GM08714 (cell line): ENCODE data around the gene IL17RD.

Experiments used
- H3K4me3 ChIP-seq: fragments of 200-500 bp; sonication (Bioruptor generic); 2 replicates; pipeline ENCODE4 v1.5.1; 2014; ENCODE audit warnings: mild to moderate bottlenecking, low read length, inconsistent platforms
- ZNF274 ChIP-seq: IDR thresholded peaks from 2 replicates; pipeline ENCODE4 v1.6.1; 2012; ENCODE audit warnings: mild to moderate bottlenecking, low read depth, low read length

IL17RD gene

DNA sequence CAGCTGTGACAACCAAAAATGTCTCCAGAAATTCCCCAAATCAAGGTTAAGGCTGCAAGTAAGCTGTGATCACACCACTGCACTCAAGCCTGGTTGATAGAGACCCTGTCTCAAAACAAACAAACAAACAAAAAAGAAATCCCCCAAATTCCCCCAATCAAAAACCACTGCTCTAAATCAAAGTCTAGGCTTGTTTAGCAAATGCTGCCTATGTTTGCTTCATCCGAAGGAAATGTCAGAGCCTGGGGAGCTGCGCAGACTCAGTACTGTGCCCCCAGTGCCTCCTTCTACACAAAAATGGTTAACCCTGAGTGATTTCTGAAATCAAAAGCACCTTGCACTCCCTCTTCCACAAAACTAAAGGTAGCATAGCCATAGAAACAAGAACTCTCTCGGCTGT is 13.4 kb downstream of the IL17RD start:
- TF ChIP-seq ZNF274, result no peak
- no peak overlapping the region for H3K4me3 ChIP-seq

DNA sequence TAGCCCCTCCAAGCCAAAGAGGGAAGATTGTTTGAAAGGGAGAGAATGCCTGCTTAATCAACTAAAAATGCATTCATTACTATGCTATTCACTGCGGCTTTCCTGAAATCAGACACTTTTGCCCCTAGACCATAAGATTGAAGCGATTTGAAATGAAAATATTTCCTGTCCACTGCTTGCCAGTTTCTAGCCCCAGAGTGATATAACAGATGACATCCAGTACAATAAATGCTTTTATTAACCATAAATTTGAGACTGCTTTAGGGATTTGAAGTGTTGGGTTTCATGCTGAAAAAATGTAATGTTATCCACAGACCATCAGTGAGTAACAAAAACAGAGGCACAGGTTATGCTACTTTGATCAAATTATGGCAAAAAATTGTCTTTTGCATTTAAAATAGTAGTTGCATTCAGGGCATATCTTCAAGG is 14.1 kb downstream of the IL17RD start:
- no peak for TF ChIP-seq ZNF274
- no peak overlapping the region for H3K4me3 ChIP-seq

DNA sequence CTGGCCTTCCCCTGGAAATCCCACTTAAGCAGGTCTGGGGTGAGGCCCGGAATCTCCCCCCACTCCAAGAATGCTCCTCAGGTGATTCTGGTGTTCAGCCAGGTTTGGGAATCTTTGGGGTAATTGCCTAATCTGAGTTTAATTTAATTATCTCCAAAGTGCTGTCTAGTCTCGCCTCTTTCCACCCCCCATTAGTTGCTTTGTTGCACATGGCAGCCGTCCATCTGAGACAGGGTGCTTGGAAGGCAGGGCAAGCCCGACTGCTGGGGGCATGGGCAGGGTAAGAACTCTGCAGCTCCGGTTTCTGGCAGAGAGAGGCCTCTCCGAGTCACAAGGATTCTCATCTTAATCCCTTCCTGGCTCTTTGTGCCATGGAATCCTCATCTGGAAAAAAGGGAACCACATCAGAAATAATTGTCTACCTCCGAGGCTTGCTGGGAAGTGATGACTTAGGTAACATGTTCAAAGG is 15.0 kb downstream of the IL17RD start:
- no peak overlapping the region for H3K4me3 ChIP-seq
- no peak for TF ChIP-seq ZNF274

DNA sequence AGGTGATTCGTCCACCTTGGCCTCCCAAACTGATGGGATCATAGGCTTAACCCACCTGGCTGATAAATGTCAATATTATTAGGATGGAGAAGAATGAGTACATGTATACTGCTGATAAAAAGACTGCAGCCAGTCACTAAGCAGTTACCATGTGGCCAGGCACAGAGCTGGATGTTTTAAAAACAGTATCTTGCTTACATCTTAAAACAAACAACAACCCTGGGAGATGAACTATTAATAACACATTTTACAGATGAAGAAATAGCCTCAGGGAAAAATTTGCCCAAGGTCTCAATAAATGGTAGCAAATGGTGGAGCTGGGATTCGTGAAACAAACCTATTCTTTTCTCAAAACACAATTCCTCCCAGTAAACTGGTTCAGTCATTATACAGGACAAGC is 18.1 kb downstream of the IL17RD start:
- TF ChIP-seq ZNF274, result no peak

DNA sequence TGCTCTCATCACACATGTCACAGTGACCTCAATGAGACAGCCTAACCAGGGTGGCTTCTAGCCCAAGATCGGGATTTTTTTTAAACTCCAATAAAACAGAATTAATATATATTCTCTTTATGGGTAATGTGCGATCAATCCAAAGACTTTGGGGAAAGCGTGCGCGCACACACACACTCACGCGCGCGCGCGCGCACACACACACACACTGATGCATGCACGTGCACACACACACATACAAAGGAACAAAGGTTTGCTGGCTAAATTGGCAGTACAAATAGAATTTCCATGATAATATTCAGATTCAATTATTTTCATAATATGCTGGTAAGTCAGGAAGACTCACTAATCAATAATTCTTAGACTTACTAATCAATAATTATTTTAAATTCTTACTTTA is 19.3 kb downstream of the IL17RD start:
- no peak overlapping the region for H3K4me3 ChIP-seq
- TF ChIP-seq ZNF274, result no peak

More for the DNA sequence above, 18.1 kb downstream of the IL17RD start:
- no peak overlapping the region for H3K4me3 ChIP-seq

DNA sequence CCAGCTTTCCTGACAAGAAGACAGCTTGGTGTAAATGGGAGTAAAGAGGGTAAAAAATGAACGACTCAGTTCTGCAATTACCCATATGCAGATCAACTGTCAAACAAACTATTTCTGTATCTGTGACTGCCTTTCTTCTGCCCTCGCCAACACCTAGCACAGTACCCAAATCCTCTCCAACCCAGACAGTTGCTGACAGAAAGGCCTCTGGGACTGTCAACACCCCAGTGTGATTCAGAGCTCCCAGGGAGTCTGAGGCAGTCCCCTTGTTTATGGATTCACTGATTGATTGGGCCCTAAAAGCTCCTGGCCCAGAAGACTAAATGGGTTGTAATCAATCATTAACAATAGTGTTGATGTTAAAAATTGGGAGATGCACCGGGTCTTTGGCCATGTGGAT is 20.2 kb downstream of the IL17RD start:
- TF ChIP-seq ZNF274, result no peak
- no peak overlapping the region for H3K4me3 ChIP-seq

DNA sequence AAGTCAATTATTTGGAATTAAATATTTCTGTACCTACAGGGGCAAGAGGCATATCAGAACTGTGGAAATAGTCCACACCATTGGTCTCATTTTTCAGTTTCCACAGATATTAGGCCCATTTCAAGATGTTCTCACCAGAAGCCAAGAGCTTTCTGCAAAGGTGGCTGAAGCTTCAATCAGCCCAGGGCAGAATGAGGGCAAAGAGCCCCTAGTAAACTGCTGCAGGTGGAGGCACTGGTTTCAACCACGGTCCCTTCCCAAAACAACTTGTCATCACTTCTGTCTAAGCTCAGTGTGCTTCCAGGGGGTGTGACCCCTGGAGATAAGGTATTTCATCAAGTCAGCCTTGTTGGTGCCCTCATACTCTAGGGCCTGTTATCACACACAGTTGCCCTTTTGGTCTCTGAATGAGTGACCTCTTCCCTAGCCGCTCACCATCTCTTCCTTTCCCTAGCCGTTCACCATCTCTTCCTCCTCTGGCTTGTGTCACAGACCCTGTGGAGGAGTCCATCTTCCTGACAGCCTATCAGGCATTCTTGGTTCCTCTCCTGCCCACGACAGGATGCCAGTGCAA is 21.2 kb downstream of the IL17RD start:
- H3K4me3 ChIP-seq, result no peak overlapping the region
- TF ChIP-seq ZNF274, result no peak

DNA sequence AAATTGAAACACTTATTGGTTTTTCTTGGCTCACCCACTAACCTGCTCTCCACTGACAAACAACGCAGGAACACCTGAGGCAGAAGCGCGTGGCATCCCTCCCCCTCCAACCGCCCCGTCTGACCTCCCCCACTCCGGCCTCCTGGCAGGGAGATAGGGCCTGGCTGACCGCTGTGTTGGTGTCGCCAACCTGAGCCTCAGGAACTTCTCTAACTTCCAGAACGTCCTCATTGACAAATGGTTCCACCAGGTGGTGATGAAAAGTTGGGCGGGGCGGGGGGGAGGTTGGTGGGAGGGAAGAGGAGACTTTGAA is 22.8 kb downstream of the IL17RD start:
- no peak for TF ChIP-seq ZNF274

DNA sequence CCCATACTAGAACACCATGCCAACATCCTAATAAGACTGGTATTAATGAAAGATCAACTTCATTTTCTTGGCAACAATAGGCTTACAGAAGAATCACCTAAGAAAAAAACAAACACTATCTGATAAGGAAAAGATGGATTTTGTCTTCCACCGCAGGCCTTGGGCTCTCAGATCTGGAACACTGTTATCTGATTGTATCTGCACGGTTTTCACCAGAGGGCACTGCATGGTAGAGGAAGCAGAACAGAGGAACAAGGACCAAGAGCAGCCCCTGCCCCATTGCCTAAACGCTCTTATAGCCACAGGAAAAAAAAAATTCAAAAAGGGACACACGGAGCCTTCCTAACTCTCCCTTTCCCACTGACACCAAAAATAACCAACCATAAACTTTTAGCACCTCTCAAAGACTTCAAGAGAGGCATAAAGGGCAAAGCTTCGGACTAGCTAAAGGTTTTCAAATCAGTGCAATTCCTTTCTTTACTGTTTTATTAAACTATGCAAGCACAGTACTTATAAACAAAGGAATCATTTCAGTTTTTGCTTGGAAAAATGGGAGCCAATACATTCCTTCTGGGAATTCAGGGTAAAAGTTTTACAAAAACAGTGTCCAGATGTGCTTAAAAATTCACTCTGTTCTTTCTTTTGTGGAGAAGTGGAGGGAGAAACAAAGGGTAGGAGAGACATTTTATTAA is 23.3 kb downstream of the IL17RD start:
- no peak for TF ChIP-seq ZNF274
- no peak overlapping the region for H3K4me3 ChIP-seq

More for the DNA sequence above, 22.8 kb downstream of the IL17RD start:
- H3K4me3 ChIP-seq, result no peak overlapping the region

DNA sequence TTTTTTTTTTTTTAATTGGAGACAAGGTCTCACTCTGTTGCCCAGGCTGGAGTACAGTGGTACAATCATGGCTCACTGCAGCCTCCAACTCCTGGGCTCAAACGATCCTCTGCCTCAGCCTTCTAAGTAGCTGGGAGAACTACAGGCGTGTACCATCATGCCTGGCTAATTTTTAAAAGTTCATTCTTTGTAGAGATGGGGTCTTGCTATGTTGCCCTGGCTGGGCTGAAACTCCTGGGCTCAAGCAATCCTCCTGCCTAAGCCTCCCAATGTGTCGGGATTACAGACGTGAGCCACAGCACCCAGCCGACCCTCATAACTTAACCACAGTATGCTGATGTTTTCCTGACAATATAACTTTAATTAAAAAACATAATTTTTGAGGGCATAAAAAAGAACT is 24.3 kb downstream of the IL17RD start:
- no peak for TF ChIP-seq ZNF274
- no peak overlapping the region for H3K4me3 ChIP-seq

DNA sequence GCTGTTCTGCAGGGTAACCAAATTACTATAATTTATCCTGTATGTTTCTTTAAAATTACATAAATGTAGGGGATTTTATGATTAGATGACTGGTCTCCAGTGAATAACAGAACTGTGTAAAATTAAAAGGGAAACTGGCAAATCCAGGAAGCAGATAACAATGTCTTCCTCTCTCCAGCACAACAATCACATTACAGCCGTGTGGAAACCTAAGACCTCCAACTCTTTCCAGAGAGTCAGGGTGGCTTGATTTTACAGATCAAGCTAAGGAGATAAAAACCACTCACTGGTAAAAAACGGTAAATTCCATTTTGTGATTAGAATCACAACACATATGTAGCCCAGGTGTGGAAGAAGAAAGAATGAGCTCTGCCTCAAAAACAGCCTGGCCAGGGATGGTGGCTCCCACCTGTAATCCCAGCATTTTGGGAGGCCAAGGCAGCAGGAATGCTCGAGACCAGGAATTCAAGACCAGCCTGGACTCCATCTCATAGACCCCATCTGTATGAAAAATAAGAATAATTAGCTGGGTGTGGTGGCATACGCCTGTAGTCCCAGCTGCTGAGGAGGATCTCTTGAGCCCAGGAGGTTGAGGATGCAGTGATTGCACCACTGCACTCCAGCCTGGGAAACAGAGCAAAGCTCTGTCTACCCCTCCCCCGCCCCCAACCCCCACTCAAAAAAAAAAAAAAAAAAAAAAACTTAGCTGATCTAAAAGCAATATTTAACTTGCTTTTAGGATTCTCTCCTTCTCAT is 29.0 kb downstream of the IL17RD start:
- no peak overlapping the region for H3K4me3 ChIP-seq
- TF ChIP-seq ZNF274, result no peak

DNA sequence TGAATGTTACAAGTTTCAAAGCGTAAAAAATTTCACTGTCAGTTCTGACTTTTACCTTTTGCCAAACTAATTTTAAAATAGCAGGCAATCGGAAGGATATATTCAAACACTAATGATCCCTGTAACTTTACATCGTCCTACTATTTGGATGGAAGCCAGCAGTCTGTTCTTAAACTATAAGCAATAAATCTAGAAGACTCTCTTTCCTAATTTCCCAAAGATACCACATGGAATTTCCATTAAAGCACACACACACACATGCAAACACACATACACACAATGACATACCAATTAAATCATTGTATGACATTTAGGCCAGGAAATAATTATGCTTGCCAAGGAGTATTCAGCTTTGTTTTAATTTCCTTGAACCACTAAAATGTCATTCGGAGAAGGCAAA is 32.0 kb downstream of the IL17RD start:
- no peak for TF ChIP-seq ZNF274
- no peak overlapping the region for H3K4me3 ChIP-seq

DNA sequence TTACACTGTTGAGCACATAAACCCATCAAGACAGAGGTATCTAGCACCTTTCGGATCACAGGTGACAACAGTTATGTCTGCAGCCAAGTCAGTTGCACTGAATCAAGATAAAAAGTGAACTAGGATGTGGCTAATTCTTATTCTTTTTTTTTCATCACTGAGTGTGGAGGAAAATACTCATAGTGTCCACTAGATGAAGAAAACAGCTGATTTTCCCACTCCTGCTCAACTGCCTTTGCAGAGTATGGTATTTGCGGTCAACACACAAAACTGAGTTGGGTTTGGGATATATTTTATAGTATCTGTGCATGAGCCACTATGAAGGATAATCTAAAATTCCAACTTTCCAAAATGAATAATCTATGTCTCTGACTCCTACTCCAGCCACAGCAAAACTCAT is 32.5 kb downstream of the IL17RD start:
- no peak for TF ChIP-seq ZNF274
- H3K4me3 ChIP-seq, result no peak overlapping the region

DNA sequence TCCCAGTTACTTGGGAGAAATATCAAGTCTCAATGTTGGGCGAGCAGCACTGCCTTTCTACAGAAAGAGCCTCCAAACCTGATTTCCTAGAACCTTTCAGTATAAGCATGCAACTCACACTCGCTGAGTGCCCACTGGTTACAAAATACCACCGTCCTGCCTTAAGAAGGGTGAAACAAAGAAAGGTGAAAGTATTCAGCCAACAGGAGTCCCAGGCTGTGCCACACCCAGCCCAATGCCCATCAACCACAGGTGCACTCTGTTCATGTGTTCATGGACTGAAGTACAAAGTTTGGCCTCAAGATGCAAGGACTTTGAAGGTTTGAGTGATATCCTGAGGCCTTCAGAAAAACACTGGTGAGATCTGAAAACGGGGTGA is 34.0 kb downstream of the IL17RD start:
- no peak overlapping the region for H3K4me3 ChIP-seq
- TF ChIP-seq ZNF274, result no peak

DNA sequence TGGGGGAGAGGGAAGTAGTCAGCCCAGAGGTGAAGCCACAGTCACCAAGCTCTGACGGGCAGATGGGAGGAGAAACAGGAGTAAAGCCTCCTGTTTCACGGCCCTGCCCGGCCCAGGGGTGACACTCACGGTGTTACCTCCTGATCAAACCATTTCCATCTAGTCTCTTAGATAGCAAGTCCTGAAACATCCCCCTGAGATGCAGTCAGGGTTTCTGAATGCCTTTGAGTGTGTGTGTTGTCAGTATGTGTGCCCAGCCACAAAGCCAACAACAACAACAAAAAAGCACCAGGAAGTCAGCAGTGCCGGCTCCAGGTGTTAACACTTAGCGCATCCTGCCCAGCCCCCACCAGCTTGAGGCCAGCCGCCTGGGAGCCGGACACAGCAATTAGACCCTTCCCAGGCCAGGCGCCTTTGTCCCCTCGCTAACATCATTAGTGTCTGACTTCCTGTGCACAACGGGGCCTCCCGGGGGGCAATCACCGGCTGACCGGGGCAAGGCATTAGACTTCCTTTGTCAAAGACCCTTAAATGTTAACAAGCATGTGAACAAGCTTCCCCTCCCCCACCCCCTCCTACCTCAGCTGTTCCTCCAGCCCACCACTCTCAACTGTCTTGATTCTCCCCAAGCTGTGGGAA is 34.5 kb downstream of the IL17RD start:
- no peak overlapping the region for H3K4me3 ChIP-seq
- no peak for TF ChIP-seq ZNF274
